CD8-positive, alpha-beta memory T cell (primary cell): ENCODE measurements around the gene SPSB3. TPM values are rescaled to one million over a fixed set of nuclear protein-coding genes. Genes with fewer than 3 reads are reported as not detected.

ENCODE experiments used
- CTCF ChIA-PET: fragments of 350-600 bp; sonication (Branson Sonifier 250); formaldehyde crosslinking; loops from one replicate; lab custom pipeline; 2021; ENCODE audit warnings: antibody characterized with exemption; lab: Charles Lee
- POLR2A ChIA-PET: fragments of 350-600 bp; sonication (Branson Sonifier 250); formaldehyde crosslinking; loops from one replicate; lab custom pipeline; 2021; ENCODE audit warnings: antibody characterized with exemption; lab: Charles Lee
- DNase-seq, 5 donors: peaks; one replicate each; pipeline versions ENCODE4 v3.0.0 to v3.0.0-alpha.2; 2020 to 2022; ENCODE audit warnings: mixed read lengths in 1 of 5
- H3K27ac ChIP-seq: one replicate; pipeline ENCODE4 v1.7.0; 2013; ENCODE audit warnings: low read depth, mild to moderate bottlenecking, low read length, moderate library complexity
- H3K27me3 ChIP-seq: 2 replicates; pipeline ENCODE4 v1.7.0; 2013; ENCODE audit warnings: low read length, mild to moderate bottlenecking; ENCODE audit not compliant: insufficient read depth, poor library complexity, severe bottlenecking
- H3K36me3 ChIP-seq: 2 replicates; pipeline ENCODE4 v1.7.0; 2013; ENCODE audit warnings: mild to moderate bottlenecking, low read length, moderate library complexity; ENCODE audit not compliant: insufficient read depth
- H3K4me1 ChIP-seq: 2 replicates; pipeline ENCODE4 v1.7.0; 2013; ENCODE audit warnings: mild to moderate bottlenecking, low read length, moderate library complexity; ENCODE audit not compliant: insufficient read depth
- H3K4me3 ChIP-seq: 2 replicates; pipeline ENCODE4 v1.7.0; 2013; ENCODE audit warnings: mild to moderate bottlenecking, low read length
- H3K9me3 ChIP-seq: 2 replicates; pipeline ENCODE4 v1.7.0; 2013; ENCODE audit warnings: mild to moderate bottlenecking, low read length
- H3K27ac Mint-ChIP-seq, 8 donors: one replicate each; pipeline ENCODE4 v1.8.0; 2020 to 2021; ENCODE audit warnings: mixed read lengths in 8 of 8, mild to moderate bottlenecking in 6 of 8, inconsistent platforms in 3 of 8, moderate library complexity in 3 of 8
- H3K27me3 Mint-ChIP-seq, 2 donors: one replicate each; pipeline ENCODE4 v1.8.0; 2020 to 2021; ENCODE audit warnings: mixed read lengths in 2 of 2, mild to moderate bottlenecking in 1 of 2, moderate library complexity in 1 of 2
- H3K36me3 Mint-ChIP-seq, 3 donors: one replicate each; pipeline ENCODE4 v1.8.0; 2020 to 2021; ENCODE audit warnings: mixed read lengths in 3 of 3, inconsistent platforms in 1 of 3, mild to moderate bottlenecking in 1 of 3
- H3K4me1 Mint-ChIP-seq, 3 donors: one replicate each; pipeline ENCODE4 v1.8.0; 2020 to 2021; ENCODE audit warnings: mixed read lengths in 3 of 3, inconsistent platforms in 1 of 3, mild to moderate bottlenecking in 1 of 3
- H3K4me3 Mint-ChIP-seq, 7 donors: one replicate each; pipeline ENCODE4 v1.8.0; 2020 to 2021; ENCODE audit warnings: mixed read lengths in 7 of 7, mild to moderate bottlenecking in 6 of 7, moderate library complexity in 4 of 7, inconsistent platforms in 2 of 7
- H3K9me3 Mint-ChIP-seq, 5 donors: one replicate each; pipeline ENCODE4 v1.8.0; 2020 to 2022; ENCODE audit warnings: mixed read lengths in 5 of 5, mild to moderate bottlenecking in 3 of 5, moderate library complexity in 2 of 5, inconsistent platforms in 1 of 5
- polyA plus RNA-seq: library from polyadenylated mRNA; unstranded; fragments of 300-500 nt; fragmentation: Illumina TruSeq; gene quantifications from one replicate; pipeline ENCODE4 v1.2.3, GENCODE V29; 2021
- total RNA-seq, 2 experiments: library from RNA; stranded (reverse); gene quantifications; one replicate each; pipeline ENCODE4 v1.2.3, GENCODE V29; 2021

The SPSB3 gene
- total and polyA plus RNA-seq, 3 experiments from 2014 or later = 30.6 to 63.9 (median 31.5) TPM

DNA sequence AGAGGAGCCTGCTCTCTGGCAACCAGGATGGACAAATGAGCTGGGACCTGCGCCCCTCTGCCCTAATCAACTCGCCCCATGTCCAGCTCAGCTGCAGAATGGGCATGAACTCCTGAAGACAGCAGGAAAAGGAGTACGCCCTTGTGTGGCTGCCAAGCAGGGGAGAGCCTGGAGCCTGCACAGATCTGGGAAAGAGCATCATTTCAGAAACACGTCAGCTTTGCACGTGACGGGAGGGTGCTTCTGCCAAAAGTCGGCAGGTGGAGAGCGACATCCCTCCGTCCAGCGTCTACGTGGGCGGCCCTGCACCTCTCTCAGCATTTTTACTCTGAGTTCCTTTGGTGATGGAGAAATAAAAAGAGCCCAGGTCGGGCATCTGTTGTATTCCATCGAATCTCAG is 29.5 kb downstream of the SPSB3 start:
- Mint-ChIP-seq H3K9me3 (no peaks in the 10 kb centered on the region), H3K36me3 (peaks cover 0 to 64% (median 0%) of the 10 kb centered on the region in 3 donors), H3K4me1 (peaks cover 8 to 13% (median 10%) of the 10 kb centered on the region in 3 donors), H3K27me3 (no peaks in the 10 kb centered on the region), H3K4me3 (no peak overlapping the region), H3K27ac (no peak overlapping the region)
- DNase-seq = no peak
- ChIA-PET CTCF (interaction anchor here (1.6 kb wide), 1 partner anchor 30 kb away, joined by 3 read pairs; the partner anchor contains the start of genes NUBP2 and SPSB3), POLR2A (no interaction called here)
- Histone ChIP-seq H3K27me3 (no peaks in the 10 kb centered on the region), H3K4me3 (no peak overlapping the region), H3K36me3 (peaks cover 22% of the 10 kb centered on the region), H3K9me3 (no peaks in the 10 kb centered on the region), H3K27ac (no peak overlapping the region), H3K4me1 (peaks cover 10% of the 10 kb centered on the region)

DNA sequence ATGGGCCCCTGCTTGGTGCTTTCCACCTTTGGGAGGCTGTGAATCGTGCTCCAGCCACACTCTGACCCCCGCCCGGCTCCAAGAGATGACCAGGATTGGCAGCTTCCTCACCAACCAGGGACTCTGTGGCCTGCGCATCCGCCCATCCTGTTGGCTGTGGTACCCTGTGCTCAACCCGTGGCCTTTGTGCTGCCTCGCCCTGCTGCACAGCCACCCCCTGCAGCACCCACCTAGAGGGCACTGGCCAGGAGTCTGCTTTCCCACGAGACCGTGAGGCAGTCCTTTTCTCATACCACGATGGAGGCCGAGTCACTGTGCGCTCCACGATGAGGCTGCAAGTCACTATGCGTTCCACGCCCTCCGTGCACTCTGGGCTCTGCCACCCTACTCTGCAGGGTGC is 30.4 kb downstream of the SPSB3 start:
- H3K27ac Mint-ChIP-seq = peak overlapping the region in 1 of 8 donors; percentile 87
- H3K9me3 ChIP-seq = no peaks in the 10 kb centered on the region

DNA sequence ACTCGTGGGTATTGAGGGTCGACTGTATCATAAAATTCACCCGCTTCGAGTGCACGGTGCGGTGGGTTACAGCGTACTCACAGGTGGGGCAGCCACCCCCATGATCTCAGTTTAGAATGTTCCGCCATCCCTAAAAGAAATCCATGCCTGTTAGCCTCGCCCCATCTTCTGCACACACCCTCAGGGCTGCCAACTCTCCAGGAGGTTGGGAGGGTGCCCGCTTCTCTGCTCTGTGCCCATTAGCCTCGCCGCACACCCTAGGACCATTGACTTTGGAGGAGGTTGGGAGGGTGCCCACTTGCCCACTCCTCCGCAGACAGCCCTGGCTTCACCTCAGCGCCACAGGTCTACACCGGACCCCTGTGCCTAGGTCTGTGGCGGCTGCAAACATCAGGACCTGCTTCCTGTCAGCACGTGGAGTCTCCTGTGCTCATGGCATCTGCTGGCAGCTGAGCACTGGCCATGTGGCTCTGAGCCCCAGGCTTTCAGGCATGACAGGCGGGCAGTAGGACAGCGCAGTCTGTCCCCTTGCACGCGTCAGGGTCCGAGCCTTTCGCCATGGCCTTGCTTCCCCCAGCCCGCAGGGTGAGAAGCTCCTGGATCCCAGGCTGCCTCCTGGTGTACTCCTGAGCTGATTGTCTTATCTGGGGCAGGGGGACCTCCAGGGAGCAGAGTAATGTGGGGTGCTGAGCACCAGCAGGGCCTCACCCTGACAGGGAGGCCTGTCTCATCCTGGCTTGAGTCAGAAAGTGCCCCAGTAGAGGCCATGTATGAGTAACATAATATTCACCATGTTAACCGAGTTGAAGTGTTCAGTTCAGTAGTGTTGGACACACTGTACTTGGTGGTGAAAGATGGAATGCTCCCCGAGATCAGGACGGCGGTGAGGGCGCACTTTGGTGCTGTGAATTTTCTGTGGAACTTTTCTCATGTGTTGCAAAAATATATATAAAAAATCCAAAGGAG is 32.9 kb downstream of the SPSB3 start:
- ChIA-PET CTCF (no interaction called here), POLR2A (no interaction called here)
- H3K36me3 Mint-ChIP-seq = peaks cover 0 to 73% (median 4%) of the 10 kb centered on the region in 3 donors
- H3K4me1 Mint-ChIP-seq = no peaks in the 10 kb centered on the region
- no peak overlapping the region for H3K27ac ChIP-seq
- H3K27me3 Mint-ChIP-seq = no peaks in the 10 kb centered on the region
- no peak overlapping the region for H3K27ac Mint-ChIP-seq
- H3K9me3 Mint-ChIP-seq = no peaks in the 10 kb centered on the region
- no peak overlapping the region for H3K4me3 Mint-ChIP-seq
- H3K9me3 ChIP-seq = no peaks in the 10 kb centered on the region
- peaks cover 22% of the 10 kb centered on the region for H3K36me3 ChIP-seq
- no peaks in the 10 kb centered on the region for H3K27me3 ChIP-seq
- DNase-seq = no peak
- H3K4me1 ChIP-seq = no peaks in the 10 kb centered on the region
- H3K4me3 ChIP-seq = no peak overlapping the region

More for the DNA sequence above, 30.4 kb downstream of the SPSB3 start:
- no peak for DNase-seq
- POLR2A ChIA-PET = no interaction called here
- H3K36me3 Mint-ChIP-seq = peaks cover 0 to 68% (median 0%) of the 10 kb centered on the region in 3 donors
- Histone ChIP-seq H3K4me1 (peaks cover 2% of the 10 kb centered on the region), H3K4me3 (no peak overlapping the region), H3K27me3 (no peaks in the 10 kb centered on the region), H3K27ac (no peak overlapping the region), H3K36me3 (peaks cover 22% of the 10 kb centered on the region)
- CTCF ChIA-PET = no interaction called here
- no peaks in the 10 kb centered on the region for H3K27me3 Mint-ChIP-seq
- no peaks in the 10 kb centered on the region for H3K9me3 Mint-ChIP-seq
- H3K4me3 Mint-ChIP-seq = no peak overlapping the region
- peaks cover 4 to 6% (median 5%) of the 10 kb centered on the region in 3 donors for H3K4me1 Mint-ChIP-seq

DNA sequence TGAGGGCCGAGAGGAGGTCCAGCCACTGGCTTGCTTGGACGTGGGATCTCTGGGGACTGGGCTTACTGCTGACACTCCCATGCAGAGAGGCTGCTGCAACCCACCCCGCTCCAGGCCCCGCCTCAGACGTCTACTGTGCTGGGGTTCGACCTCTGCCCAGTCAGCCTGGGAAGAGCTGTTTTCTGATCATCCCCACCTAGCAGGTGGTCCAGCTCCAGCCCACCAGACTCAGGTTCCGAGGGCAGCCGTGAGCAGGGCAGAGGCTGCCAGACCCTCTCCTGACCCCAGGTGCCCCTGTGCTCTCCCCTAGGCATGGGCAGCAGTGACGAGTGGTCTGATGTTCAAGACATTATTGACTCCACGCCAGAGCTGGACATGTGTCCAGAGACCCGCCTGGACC is 34.4 kb downstream of the SPSB3 start:
- Histone ChIP-seq H3K27ac (no peak overlapping the region), H3K9me3 (no peaks in the 10 kb centered on the region), H3K36me3 (peaks cover 22% of the 10 kb centered on the region), H3K27me3 (no peaks in the 10 kb centered on the region), H3K4me3 (no peak overlapping the region), H3K4me1 (no peaks in the 10 kb centered on the region)
- H3K9me3 Mint-ChIP-seq = no peaks in the 10 kb centered on the region
- CTCF ChIA-PET = no interaction called here
- H3K4me3 Mint-ChIP-seq = no peak overlapping the region
- no peak overlapping the region for H3K27ac Mint-ChIP-seq
- no peaks in the 10 kb centered on the region for H3K27me3 Mint-ChIP-seq
- H3K4me1 Mint-ChIP-seq = no peaks in the 10 kb centered on the region
- H3K36me3 Mint-ChIP-seq = peaks cover 0 to 80% (median 4%) of the 10 kb centered on the region in 3 donors
- POLR2A ChIA-PET = no interaction called here
- DNase-seq = no peak

DNA sequence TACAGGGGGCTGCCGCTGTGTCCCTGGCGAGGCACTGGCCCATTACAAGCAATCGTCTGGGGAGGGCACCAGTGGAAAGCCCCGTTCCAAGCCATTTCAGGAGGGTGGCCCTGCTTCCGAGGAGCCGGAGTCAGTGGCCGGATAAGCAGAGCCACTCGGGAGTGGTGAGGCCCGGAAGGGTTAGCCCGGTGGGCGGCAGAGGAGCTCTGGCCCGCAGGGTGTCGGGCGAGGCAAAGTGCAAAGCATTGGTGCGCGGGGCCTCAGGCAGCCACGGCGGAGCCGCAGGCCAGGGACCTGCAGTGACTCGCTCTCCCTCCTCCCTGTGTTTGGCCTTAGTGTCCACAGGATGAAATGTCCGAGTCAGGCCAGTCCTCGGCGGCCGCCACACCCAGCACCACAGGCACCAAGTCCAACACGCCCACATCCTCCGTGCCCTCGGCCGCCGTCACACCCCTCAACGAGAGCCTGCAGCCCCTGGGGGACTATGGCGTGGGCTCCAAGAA is 35.6 kb downstream of the SPSB3 start:
- POLR2A ChIA-PET = no interaction called here

DNA sequence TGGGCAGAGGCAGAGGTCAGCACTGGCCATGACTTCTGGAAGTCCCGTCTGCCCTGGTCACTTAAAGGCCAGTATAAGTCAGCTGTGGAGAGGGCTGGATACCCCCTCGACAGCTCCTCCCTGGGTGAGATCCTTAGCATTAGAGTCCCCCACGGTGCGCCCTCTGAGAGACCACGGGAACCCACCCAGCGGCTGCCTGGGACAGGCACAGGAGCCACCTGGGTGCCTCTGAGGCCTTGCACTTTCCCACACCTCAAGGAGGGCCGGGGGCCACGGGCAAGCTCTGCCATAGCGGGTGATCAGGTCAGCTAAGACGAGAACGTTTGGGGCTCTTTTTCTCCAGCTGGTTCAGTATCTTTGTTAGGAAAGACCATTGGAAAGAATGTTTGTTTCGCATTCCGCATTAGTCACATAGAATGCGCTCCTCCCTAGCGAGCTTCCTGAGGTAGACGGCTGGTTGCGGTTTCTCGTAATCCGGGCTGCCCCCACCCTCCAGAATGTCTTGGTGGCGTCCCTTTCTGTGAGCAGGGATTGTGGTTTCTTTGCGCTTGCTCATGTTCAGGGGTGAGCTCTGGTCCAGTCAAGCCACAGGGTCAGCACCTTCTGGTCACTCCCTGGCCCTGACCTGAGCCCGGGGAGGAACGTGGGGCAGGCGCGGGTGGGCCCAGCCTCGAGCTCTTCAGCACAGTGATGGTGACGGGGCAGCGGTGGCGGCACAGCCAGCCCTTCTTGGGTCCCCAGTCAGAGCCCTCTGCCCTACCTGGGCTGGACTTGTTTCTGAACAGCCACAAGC is 36.3 kb downstream of the SPSB3 start:
- H3K36me3 Mint-ChIP-seq = peaks cover 0 to 66% (median 4%) of the 10 kb centered on the region in 3 donors
- ChIA-PET POLR2A (no interaction called here), CTCF (interaction anchor here (1.3 kb wide), 1 partner anchor 40 kb away, joined by 4 read pairs; no protein-coding TSS in a partner anchor)
- peaks cover 16% of the 10 kb centered on the region for H3K36me3 ChIP-seq
- H3K4me3 ChIP-seq = no peak overlapping the region
- no peaks in the 10 kb centered on the region for H3K9me3 Mint-ChIP-seq
- no peaks in the 10 kb centered on the region for H3K4me1 Mint-ChIP-seq
- H3K27me3 Mint-ChIP-seq = no peaks in the 10 kb centered on the region
- DNase-seq = no peak
- no peak overlapping the region for H3K4me3 Mint-ChIP-seq
- H3K27ac ChIP-seq = no peak overlapping the region
- H3K27me3 ChIP-seq = no peaks in the 10 kb centered on the region
- no peaks in the 10 kb centered on the region for H3K4me1 ChIP-seq
- H3K27ac Mint-ChIP-seq = no peak overlapping the region
- no peaks in the 10 kb centered on the region for H3K9me3 ChIP-seq

More for the DNA sequence above, 35.6 kb downstream of the SPSB3 start:
- no peaks in the 10 kb centered on the region for H3K9me3 Mint-ChIP-seq
- DNase-seq = no peak
- Histone ChIP-seq H3K27ac (no peak overlapping the region), H3K4me1 (no peaks in the 10 kb centered on the region), H3K9me3 (no peaks in the 10 kb centered on the region), H3K36me3 (peaks cover 16% of the 10 kb centered on the region), H3K27me3 (no peaks in the 10 kb centered on the region), H3K4me3 (no peak overlapping the region)
- no peak overlapping the region for H3K4me3 Mint-ChIP-seq
- no peaks in the 10 kb centered on the region for H3K4me1 Mint-ChIP-seq
- no peak overlapping the region for H3K27ac Mint-ChIP-seq
- CTCF ChIA-PET = no interaction called here
- H3K27me3 Mint-ChIP-seq = no peaks in the 10 kb centered on the region
- H3K36me3 Mint-ChIP-seq = peaks cover 0 to 70% (median 4%) of the 10 kb centered on the region in 3 donors

DNA sequence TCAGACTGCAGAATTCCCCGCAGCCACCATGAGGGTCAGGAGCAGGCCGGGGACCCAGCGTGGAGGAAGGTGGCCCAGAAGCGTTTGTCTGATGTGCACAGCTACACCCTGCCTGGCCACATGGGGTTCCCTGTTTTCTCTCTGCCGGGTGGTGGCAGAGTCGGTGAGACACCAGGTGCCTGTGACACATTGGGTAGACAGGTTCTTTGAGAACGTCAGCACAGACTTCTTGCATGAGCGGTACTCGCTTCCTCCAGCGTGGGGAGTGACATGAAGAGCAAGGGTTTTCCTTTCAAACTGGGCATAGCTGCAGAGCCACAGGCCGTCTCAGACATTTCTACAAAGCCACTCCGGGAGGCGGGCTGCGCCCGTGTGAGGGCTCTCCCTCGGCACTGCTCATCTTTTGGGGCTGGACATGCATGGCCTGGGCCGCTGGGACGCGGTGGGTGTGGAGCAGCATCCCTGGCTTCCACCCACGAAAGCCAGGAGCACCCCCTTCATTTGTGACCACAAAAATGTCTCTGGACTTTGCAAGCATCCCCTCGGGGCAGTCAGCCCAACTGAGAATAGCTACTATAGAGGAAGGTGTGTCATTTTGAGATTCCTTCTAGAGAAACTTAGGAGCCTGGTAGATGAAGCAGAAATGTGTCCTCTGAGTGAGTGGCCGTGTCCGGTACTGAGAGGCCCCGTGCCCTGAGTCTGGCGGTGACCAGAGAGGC is 37.0 kb downstream of the SPSB3 start:
- Mint-ChIP-seq H3K27me3 (no peaks in the 10 kb centered on the region), H3K4me1 (no peaks in the 10 kb centered on the region), H3K27ac (peak overlapping the region in 2 of 8 donors; percentile 67 to 91), H3K4me3 (no peak overlapping the region), H3K36me3 (peaks cover 0 to 64% (median 4%) of the 10 kb centered on the region in 3 donors), H3K9me3 (no peaks in the 10 kb centered on the region)
- no peaks in the 10 kb centered on the region for H3K9me3 ChIP-seq
- H3K27me3 ChIP-seq = no peaks in the 10 kb centered on the region
- ChIA-PET CTCF (interaction anchor here (1.3 kb wide), 1 partner anchor 40 kb away, joined by 4 read pairs; no protein-coding TSS in a partner anchor), POLR2A (no interaction called here)
- H3K27ac ChIP-seq = no peak overlapping the region
- no peaks in the 10 kb centered on the region for H3K4me1 ChIP-seq
- no peak overlapping the region for H3K4me3 ChIP-seq
- no peak for DNase-seq
- H3K36me3 ChIP-seq = peaks cover 16% of the 10 kb centered on the region
